NCI-H1092 treated with DMSO at 0.1 percent for 48 hours (cell line): ENCODE measurements around the gene UVRAG.
"Not testable (repeated sequence)": the region's sequence is repeated elsewhere in the genome, so short reads cannot be mapped to it uniquely, and the experiment has no call there.

Source experiments
- DNase-seq: peaks from one replicate; lab custom pipeline; 2025; lab: John Stamatoyannopoulos, UW

Gene UVRAG

DNA sequence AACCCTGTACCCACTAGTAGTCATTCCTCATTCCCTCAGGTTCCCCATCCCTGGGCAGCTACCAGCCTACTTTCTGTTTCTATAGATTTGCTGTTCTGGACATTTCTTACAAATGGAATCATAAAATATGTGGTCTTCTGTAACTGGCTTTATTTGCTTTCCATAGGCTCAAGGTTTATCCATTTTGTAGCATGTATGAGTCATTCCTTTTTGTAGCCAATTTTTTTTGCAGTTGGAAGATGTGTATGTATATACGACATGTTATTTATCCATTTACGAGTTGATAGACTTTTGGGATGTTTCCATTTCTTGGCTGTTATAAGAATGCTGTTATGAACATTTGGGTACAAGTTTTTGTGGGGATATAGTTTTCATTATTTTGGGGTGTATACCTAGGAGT lies 260.7 kb downstream of the UVRAG start:
- no peak for DNase-seq

DNA sequence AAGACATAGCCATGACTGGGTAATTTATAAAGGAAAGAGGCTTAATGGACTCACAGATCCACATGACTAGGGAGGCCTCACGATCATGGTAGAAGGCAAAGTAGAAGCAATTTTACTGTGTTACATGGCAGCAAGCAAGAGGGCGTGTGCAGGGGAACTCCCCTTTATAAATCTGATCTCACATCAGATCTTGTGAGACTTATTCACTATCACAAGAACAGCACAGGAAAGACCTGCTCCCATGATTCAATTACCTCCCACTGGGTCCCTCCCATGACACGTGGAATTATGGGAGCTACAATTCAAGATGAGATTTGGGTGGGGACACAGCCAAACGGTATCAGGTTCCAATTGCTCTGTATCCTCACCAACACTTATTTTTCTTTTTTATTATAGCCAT lies 261.2 kb downstream of the UVRAG start:
- not testable (repeated sequence) for DNase-seq

DNA sequence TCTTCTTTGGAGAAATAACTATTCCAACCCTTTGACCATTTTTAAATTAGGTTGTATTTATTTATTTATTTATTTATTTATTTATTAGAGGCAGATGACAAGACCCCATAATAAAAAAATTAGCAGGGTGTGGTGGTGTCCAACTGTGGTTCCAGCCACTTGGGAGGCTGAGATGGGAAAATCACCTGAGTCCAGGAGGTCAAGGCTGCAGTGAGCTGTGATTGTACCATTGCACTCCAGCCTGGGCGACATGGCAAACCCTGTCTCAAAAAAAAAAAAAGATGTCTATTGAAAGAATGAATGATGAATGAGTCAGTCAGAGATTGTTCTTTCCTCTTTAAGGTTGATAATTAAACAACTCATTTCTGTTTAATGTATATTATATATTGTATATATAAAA lies 261.7 kb downstream of the UVRAG start:
- no peak for DNase-seq

DNA sequence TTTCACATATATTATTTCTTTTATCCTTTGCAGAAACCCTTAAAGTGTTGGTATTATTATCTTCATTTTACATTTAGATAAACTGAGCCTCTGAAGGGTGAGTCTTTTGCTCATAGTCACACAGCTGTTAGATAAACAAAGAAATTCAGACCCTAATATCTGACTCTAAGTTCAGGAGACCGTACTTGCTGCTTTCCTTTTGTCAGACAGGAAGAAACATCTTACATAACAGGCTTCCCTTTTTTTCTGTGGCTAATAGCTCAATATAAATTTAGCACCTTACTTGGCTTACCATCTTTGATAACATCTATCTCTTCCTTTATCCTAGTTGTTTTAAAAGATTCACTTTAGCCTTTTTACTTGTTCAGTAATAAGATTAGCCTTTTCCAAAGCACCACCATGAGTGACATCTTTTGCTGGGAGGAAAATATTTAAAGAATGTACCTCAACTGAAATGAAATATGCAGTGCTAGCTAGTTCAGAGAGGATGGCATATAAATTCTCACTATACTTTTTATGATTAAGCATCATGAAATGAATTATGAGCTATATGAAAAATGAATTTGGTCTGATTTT lies 262.7 kb downstream of the UVRAG start:
- no peak for DNase-seq

DNA sequence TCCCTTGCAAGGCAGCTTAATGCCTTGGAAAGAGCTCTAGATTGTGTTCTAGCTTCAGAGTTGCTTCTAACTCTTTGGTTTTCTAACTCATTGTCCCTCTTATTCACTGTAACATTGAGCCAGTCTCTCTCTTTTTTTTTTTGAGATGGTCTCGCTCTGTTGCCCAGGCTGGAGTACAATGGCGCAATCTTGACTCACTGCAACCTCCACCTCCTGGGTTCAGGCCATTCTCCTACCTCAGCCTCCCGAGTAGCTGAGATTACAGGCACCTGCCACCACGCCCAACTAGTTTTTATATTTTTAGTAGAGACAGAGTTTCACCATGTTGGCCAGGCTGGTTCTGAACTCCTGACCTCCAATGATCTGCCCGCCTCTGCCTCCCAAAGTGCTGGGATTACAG lies 266.1 kb downstream of the UVRAG start:
- not testable (repeated sequence) for DNase-seq

DNA sequence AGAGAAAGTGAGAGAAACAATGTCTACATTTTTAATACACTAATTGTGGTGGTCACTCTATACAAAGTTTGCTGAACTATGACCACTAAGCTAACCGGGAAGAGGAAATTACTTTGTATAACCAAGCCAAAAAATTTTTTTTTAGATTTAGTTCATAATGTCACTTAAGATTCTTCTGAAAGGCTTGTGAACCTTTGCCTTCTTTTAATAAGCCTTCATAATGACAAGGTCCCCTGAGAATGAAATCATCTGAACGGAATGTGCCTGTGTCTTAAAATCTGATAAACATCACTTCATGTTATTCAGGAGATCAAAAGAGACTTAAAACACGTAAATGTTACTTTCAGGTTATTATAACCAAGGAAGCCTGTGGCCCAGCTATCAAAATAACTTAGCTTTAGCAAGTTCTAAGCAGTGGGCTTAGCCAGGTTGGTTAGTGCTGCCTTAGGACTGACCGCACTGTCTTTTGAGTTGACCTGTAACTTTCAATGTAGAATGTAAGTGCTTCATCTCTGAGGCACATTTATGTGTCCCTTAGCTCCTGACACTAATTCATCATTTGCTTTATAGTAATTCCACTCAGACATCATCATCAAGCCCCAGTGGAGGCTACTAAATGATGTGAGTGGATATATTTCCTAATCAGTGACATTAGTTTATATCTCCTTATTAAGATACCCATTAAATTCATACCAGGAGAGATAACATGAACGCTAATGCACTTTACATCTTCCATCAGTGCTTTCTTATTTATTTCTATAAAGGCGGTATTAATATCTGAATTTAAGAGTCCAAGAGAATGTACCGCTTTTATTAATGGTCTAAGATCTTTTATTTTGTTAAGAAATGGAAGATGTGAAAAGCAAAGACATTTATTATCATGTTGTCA lies 268.8 kb downstream of the UVRAG start:
- DNase-seq = no peak

DNA sequence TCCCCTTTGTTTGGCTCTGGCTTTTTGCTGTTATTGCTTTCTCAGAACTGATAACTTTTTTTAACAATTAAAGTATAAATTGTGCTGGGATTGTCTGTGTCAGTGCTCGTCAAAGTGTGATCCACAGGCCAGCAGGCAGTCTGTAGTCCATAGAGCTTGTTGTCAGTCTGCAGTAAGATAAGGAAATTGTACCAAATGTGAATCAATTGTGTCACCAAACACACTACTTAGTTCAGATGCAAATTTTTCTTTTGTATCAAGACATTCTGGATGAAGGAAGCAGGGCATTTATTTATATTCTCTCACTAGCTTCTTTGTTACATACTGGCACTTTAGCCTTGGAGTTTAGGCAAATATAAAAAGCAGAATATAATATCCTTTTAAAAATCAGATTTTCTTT lies 270.3 kb downstream of the UVRAG start:
- DNase-seq = no peak

DNA sequence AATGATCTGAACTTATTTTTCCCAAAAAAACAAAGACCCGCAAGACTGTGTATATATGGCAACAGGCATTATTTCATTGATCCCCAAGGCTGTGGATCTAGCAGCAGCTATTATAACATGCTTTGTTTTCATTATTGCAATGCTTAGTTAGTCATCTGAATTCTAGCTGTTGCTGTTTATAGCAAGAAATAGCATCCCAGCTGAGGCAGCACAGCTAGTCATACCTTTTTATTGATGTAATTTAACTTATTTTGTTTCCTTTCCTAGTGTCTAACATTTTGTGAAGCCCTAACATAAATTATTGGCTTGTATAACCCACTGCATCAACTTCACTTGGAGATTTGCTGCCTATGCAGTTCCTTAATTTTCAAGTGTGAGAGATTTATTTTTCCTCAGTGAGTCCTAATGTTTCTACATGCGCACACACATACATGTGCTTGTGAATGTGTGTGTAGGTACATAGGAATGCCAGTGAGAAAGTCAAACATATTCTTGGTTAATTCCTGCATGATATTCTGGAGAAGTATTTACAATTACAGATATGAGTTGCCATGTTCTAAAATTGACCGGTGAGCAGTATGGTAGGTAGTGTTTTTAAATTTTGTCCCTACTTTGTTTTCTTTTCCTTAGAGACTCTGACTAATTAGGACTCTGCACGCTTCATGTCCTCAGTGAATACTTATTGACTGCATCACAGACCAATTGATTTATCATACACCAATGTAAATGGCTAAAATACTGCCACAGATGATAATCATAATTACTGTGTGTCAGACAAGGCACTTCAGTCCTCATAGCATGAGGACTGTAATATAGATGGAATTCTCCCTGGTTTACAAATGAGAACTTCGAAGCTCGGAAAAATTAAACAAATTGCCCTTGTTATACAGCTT lies 272.0 kb downstream of the UVRAG start:
- DNase-seq = no peak

DNA sequence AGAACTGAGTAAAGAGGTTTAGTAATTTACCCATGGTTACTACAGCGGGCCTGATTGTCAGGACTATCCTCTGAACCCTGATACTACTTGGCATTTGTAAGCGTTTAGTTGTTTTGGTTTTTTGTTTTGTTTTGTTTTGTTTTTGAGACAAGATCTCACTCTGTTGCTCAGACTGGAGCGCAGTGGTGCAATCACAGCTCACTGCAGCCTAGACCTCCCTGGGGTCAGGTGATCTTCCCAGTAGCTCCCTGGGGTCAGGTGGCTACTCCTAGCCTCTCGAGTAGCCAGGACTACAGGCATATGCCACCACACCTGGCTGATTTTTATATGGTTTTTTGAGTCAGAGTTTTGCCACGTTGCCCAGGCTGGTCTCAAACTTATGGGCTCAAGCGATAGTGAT lies 272.7 kb downstream of the UVRAG start:
- DNase-seq = no peak

DNA sequence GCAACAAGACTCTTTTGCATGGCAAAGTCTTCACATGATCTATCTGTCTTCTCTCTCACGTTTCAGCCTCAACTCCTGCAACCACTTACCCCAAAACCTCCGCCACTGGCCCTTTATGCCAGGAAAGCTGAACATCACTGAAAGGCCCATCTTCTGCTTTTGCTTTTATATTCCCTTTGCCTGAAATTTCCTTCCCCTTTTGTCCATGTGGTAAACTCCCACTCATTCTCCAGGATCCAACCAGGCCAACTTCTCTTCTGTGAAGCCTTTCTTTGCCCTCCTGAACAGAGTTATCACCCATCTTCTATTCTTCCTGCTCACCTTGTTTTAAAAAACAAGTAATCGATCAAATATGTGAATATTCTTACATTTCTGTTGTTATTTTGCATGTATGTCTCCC lies 273.5 kb downstream of the UVRAG start:
- no peak for DNase-seq

DNA sequence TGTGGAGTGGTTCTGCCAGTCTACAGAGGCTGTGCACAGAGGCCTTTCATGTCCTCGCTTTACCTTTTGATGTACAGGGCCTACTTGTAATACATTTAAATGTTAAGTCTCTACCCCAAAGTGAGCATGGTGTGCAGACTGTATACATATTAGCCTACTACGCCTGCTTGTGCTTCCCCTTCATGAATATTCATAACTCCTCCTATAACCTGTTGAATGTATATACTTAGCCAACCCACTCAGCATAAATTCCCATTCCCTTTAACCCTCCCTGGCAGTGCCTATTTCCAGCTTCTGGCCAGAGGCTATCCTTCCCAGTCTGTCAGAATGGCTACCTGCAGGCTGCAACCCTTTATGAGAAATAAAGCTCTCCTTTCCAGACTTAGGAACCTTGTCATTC lies 275.2 kb downstream of the UVRAG start:
- no peak for DNase-seq

DNA sequence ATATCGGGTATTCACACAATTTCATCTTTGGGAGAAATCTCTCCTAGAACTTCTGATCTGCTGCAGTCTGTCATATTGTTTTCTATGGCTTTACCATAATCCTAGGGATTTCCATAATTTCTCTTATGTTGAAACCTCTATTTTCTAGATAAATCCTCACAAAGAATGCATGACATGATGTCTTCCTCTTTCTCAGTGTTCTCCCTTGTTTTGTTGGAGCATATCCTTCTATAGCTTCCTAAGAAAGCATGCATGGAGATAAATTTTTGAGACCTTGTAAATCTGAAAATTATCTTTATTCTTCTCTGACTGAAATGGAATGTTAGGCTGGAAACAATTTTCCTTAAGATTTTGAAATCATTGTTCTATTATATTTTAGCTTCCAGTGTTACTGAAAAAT lies 275.8 kb downstream of the UVRAG start:
- no peak for DNase-seq

DNA sequence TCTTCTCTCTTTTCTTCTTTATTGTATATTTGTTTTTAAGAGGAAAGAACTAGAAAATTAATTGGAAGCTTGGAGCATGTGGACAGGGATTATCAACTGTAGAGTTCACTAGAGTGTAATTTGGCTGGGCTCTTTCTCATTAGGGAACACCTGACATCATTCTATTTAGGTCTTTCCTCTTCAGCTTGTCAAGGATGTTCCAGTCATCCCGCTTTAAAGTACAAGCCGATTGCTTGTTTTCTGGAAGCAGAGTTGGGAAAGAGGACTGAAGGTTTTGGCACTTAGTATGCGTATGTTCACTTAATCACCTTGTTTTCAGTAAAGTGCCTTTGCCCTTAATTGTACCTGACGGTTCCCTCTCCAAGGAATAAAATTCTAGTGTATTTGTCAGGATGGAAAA lies 279.7 kb downstream of the UVRAG start:
- DNase-seq = no peak

DNA sequence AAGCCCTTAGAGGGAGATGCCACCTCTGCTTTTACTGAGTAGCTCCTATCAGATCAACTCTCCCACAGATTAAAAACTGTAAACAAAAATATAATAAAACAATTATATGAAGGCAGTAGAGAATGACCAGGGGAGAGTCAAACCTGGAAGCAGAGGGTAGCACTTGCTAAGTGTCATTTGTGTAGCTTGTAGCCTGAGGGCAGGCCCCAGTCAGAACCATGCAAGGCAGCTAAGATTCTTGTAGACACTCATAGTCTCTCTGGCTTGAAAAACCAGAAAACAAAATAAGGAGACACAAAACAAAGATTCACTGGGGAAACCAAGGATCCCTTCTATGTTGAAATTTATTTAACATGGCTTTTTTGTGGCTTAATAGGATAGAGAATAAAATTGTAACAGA lies 280.9 kb downstream of the UVRAG start:
- no peak for DNase-seq

DNA sequence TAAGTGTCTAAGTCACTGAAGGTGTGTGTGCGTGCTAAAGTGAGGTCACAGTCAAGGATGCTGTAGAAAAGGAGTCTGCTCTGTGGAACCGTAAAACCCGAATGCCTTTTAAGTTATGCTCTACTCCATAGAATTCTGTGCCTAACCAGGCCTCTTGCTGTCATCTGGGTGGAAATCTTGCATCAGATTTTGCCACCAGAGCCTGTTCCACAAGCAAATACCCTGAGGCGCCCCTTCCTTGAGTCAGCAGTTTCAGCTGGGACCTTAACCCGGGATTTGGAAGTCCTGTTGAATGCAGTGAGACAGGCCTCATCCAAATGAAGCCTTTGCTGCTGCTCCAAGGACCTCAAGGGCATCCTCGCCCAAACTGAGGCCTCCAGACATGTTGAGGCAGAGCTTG lies 281.5 kb downstream of the UVRAG start:
- no peak for DNase-seq

DNA sequence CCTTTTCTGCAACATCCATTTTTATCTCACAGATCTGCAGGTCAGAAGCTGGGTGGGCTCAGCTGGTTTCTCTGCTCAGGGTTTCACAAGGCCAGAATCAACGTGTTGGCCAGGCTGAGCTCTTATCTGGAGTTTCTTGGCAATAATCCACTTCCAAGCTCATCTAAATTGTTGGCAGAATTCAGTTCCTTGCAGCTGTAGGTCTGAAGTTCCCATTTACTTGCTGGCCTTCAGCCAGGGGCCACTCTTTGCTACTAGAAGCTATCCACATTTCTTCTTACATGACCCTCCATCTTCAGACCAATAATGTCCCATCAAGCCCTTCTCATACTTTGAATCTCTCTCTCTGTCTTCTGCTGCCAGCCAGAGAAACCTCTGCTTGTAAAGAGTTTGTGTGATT lies 287.8 kb downstream of the UVRAG start:
- DNase-seq = no peak

DNA sequence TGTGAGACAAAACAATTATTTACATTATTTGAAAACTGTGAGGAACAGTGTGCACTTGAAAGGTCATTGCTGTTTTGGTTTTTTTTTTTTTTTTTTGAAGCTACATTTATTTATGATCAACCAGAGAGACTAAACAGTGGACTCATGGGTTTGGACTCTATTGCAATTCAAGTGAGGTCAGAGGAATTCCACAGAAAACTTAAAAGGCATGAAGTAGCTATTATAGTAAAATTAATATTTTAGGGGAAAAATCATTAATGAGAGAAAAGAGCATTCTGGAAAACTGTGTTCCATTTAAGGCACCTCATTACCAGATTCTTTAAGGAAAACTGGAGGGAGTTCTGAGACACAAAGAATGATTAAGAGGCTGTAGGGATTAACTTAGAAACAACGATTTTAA lies 288.4 kb downstream of the UVRAG start:
- DNase-seq = no peak

DNA sequence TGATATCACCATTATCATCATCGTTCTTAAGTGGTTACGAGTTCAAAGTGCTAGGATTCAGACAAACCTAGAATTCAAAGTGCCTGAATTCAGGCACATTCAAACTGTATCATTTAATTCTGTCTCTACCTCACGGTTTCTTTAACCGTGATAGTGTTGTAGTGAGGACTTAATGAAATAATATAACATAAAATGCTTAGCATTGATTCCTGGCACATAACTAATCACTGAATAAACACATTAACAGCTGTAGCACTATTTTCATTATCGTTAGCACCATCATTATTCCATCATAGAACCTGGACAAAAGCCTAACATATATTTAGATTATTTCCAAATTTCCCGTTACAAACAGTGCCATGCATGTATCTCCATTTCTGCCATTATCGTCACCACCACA lies 289.3 kb downstream of the UVRAG start:
- no peak for DNase-seq

DNA sequence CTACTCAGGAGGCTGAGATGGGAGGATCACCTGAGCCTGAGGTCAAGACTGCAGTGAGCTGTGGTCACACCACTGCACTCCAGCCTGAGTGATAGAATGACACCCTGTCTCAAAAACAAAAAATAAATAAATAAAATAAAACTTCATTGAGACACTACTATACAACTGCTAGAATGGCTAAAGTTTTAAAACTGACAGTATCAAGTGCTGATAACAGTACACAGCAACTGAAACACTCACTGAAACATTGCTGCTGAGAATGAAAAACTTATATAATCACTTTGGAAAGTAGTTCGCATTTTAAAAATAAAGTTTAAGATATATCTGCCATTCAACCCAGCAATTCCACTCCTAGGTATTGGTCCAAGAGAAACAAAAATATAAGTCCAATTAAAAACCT lies 290.6 kb downstream of the UVRAG start:
- DNase-seq = no peak

DNA sequence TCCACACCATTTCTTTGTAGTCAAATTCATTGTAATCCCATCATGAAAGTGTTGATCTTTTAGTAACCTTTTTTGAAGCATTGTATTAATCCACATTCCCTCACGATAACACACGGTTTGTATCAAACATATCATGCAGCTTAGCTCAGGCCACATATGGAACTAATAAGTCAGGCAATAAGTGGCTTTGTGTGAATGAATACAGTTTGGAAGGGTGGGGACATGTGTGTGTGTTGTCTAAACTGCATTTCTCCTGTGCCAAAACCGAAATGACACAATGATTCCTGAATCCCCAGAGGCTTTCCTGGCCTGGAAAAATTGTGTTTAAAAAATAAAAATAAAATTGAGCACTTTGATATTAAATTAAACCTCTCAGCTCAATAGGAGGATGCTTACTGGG lies 293.0 kb downstream of the UVRAG start:
- no peak for DNase-seq

DNA sequence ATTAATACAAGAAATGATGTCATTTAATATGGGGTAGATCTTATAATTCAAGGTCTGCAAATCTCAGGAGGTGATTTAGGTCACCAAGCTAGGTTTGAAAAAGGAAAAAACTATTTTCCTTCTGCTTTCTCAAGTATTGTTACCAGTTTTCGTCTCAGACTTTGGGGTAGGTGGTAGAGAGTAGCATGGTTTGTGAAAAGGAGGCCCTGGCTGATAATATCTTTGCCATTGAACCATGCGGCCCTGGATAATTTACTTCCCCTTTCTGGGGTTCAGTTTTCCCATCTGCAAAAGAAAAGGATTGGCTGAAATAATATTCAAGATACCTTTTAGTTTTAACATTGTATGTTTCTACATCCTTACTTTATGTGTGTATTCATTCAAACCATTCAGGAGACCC lies 299.2 kb downstream of the UVRAG start:
- no peak for DNase-seq

DNA sequence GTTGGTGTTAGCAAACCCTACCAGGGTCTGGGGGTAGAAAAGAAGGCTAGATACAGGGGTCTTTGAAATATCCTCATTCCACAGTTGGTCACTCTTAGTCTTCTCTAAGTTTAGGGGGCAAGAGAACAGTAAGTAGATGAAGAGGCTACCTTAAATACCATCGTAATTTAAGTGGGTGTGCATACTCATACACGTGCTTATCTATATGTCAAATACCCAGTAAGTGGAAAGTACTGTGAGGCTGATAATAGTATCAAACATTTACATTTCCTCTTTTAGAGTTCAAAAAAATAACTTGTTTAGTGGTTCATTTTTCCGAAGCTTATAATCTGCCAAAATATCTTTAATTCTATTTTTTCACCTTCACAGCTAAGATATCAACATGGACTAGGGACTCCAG lies 300.5 kb downstream of the UVRAG start:
- DNase-seq = no peak

DNA sequence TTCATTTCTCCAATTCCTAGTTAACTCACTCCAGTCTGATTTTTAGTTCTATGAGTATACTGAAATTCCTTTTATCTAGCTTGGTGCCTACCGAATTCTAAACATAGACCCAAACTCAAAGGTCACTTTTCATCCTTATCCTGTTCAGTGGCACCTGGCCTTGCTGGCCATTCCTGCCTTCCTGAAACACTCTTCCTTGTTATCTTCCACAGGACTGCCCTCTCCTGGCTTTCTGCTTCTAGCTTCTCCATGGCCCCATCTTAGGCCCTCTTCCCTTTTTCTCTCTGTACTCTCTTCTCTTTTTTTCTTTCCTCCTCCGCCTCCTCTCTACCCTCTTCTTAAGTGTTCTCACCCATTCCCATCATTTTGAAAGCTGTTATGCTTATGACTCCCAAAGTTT lies 304.0 kb downstream of the UVRAG start:
- DNase-seq = no peak
